GM21381 (cell line): ENCODE measurements around the gene RBP3.

ENCODE experiments used
- ATAC-seq: cut with Tn5 transposase; IDR thresholded peaks from one replicate; pipeline ENCODE4 v1.9.1; 2021; ENCODE audit warnings: mild to moderate bottlenecking, moderate library complexity; ENCODE audit not compliant: unreplicated experiment

RBP3 gene

DNA sequence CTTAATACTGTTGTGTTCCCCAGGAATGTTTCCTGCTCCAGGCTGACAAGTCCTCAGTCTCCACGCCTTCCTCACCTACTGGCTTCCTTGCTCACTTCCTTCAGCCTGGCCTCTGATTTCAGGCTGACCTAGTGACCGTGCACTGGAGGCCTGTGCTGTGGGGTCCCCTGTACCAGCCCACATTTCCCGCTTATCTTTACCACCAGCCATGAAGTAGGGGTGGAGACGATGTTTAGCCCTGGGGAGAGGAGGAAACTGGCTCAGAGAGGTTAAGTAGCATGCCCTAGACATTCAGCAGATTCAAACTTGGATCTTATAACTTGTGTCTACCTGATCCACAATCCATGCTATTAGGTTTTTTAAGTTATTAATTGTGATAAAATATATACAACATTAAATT is 40.7 kb downstream of the RBP3 start:
- no peak for ATAC-seq

DNA sequence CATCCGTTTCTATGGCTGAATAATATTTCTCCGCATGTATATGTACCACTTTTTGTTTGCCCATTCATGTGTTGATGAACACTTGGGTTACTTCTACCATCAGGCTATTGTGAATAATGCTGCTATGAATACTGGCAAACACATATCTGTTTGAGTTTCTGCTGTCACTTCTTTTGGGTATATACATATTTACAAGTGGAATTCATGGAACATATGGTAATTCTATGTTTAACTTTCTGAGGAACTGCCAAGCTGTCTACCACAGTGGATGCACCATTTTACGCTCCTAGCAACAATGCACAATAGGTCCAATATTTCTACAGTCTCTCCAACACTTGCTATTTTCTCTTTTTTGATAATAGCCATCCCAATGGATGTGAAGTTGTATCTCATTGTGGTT is 41.5 kb downstream of the RBP3 start:
- ATAC-seq: no peak

DNA sequence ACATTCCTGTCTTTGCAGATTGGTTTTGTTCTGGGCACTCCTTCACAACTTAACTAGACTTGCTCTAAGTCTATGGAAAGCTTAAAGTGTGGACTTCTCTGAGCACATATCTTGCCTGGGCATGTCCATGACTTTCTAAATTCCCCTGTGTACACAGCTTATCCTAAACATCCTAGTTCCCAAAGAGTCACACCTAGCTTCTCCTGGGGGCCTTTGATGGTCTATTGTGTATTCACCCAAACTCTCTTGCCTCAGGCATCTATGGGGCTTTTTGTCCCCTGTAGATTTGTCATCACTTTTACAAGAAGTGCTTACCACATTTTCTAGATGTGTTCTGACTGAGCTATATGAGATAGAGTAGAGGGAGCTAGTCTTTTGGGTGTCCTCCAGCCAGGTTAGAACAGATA is 48.2 kb downstream of the RBP3 start:
- ATAC-seq: no peak

DNA sequence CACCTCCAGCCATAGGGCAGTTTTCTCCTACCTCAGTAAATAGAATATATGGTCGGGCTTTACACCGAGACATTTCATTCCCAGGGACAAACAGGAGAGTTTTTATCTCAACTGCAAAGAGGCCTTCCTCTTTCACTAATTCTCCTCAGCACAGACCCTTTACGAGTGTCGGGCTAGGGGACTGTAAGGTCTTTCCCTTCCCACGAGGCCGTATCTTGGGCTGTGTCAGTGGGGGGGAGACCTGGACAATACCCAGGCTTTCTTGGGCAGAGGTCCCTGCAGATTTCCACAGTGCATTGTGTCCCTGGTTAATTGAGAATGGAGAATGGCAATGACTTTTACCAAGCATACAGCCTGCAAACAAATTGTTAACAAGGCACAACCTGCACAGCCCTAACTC is 49.1 kb downstream of the RBP3 start:
- no peak for ATAC-seq

DNA sequence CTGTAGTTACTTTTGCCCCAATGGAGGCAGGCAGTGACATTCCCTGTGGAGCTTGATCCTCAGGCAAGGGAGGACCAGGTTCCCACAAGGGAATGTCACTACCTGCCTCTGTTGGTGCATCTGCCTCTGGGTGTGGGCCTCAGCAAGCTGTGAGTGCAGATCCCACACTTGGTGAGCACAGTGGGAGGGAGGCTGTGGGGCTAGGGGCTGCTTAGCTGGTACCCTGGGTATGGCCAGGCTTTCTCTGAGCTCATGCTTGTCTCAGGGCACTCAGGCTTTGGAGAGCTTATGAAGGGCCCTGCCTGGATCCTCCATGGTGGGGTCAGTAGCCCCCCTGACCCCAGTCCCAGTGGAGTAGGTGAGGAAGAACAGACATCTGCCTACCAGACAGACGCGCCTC is 52.1 kb downstream of the RBP3 start:
- no peak for ATAC-seq

DNA sequence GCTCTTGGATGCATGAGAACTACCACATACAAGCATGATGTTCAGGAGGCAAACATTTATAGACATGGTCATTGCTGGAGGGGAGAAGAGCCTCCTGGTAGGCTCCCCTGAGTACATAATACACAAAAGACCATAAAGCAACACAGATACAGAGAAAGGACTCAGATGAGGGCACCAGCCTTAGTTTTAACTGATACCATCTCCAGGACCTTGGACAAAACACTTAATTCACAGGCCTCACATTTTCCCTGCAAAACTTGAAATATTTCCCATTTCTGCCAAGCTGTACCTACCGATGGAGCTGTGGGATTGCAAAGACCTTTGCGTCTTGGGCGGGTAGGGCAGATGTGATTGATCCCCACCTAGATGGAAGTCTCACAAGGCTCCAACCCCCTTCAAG is 52.6 kb downstream of the RBP3 start:
- ATAC-seq: no peak

DNA sequence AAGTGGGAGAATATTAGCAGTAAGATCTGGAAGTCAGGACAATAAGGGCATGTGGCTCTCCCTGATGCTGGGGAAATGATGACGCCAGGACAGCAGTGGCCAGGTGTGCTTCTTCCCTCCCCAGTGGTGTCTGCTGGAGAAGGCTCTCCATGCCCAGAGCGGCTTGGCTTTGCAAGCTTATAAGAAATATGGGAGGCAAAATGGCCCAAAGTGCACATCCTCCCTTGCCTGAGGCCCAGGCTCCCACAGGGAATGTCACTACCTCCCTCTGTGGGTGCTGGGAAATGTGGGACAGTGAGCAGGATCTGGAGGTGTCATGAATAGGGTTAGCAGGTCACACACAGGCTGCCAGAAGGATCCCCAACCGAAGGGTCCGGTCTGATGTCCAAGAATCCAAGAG is 53.0 kb downstream of the RBP3 start:
- no peak for ATAC-seq

DNA sequence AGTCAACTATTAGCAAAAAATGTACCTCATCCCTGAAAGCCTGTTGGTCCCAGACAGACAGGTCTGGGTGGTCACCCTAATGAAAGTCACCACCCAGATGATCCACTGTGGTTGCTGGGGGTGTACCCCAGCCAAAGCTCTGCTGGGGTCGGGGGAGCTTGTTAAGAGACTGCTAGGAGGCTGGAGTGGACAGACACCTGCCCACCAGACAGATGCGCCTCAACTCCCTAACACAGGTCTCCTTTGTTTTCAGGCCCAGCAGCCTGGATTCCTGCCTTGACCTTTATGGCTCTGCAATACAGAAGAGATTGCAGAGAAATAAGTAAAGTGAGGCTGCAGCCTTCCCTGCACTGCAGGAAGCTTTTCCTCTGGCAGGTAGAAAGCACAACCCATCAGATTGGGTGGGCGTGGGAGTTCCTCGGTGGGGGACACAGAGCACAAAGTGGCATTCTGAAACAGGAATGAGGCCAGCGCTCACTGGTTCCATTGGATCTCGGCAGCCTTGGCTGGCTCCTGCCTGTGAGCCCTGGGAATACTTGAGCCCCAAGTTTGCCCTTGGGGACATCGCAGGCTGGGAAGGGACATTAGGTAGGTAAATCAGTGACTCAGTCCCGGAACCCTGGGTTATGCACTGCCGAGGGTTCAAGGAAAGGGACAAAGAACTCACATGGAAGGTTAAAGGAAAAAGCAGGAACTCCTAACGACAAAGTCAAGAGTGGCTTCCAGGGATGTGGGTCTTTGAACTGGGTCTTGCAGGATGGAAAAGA is 53.9 kb downstream of the RBP3 start:
- ATAC-seq: no peak

DNA sequence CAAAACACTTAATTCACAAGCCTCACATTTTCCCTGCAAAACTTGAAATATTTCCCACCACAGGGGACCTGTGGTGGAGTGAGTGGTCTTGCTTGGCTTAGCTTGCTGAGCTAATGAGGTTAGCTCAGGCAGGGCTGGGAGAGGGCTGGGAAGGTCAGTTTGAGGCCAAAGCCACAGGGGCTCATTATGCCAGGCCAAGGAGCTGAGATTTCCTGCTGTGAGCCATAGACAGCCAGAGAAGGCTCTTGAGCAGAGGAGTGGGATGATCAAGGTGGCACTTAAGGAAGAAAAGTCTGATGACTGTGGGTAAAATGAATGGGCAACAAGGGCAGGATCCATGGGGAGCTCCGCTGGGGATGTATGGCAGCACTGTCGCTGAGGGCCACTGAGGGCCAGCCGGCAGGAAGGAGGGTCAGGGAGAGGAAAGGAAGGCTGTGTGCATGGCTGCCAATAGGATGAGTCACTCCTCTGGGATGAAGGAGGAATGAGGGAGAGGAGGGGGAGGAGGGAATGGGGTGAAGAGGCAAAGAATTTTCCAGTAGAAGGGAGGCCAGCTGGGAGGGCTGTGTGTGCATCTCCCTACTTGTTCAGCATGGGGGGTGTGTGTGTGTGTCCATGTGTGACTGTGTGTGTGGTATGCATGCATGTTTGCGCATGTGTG is 54.6 kb downstream of the RBP3 start:
- no peak for ATAC-seq

DNA sequence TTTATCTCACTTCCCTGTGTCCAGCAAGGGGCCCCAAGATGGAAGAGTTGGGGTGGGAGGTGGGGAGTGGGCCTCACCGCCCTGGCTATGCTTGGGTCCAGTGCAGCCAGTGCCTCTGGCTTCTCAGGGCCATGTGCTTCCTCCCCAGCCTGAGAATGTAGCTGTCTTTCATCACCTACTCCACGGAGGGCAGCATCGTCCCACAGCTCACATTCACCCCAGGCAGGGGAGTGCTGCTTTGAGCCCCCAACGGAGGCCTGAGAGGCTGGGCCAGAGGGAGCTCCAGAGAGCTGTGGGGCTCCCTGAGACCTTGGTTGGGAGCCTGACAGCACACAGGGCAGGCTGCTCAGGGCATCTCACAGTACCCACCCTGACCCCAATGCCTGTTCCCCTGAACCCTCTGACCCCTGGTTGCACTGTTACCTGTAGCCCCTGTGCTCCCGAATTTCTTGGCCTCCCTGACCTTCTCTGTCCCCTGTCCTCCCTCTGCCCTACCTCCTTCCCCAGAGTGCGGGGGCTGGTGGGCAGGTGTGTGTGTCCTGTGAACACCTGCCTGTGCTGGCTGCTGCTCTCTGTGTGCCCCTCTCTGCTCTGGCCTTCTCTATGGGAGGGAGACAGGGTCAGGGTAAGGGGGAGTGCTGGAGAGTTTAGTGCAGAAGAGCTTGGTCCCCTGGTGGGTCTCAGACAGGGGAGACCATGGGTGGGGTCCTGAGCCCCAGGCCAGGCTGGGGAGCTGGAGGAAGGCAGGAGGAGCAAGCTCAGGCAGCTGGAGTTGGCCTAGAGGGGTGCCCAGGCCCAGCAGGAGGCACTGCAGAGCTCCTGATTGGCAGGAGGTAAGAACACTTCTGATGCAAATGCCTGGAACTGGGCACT is 55.5 kb downstream of the RBP3 start:
- no peak for ATAC-seq

DNA sequence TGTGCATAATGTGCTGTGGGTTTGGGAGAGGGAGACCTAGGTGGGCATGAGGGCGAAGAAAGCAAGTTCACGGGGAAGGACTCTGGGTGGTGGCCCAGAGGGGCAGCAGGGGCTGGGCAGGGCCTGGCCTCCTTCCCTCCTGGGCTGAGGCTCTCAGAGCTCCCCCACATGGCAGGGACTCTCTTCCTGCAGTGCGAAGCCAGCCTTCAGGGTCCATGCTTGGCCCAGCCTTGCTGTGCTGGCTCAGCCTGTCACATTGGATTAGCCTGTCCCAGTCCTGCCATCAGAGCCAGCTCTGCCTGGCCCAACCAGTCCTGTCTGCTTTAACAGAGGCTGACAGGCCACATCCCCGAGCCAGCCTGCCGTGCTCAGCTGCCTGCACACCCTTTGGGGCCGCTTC is 56.3 kb downstream of the RBP3 start:
- no peak for ATAC-seq

DNA sequence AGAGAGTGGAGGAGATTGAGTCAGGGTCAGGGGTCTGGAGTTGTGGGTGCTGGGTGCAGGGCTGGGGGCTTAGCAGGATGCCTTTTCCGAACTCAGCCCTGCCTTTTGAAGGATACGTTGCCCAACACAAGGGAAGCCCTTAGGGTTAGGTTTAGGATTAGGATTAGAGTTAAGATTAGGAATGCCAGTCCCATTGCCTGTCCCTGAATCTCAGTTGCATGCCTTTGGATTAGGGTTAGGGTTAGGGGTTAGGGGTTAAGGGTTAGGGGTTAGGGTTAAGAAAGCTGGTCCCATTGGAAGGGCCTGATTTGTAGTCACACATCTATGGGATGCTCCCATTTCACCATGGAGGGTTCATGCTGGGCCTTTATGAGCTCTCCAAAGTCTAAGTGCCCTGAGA is 56.8 kb downstream of the RBP3 start:
- ATAC-seq: no peak

DNA sequence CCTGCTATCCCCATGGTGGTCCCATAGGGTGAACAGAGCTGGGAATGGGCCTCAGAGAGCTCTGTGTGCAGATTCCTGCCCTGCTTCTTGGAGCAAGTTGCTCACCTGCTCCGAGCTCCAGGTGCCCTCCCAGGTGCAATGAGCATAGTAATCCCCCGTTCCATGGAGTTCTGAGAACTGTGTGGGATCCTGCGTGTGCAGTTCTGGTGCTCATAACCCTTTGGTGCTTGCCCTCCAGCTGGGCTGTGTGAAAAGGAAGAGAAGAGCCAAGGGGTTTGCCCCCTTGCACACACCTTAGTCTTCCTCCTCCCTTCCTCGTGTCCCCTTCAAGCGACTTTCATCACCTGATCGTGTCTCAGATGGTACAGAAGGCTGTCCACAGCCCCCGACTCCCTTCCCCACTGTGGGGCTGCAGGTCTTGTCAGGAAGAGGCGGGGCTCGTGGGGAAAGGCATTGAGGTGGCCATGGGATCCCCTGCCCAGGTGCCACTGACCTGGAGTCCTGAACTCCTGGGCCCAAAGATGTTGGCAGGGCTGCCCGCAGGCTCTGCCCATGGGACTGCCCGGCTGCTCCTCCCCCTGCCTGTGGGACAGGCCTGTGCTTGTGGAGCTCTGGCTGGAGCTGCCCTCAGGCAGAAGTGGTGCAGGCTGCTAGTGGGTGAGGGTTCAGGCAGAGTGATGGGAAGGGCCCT is 57.8 kb downstream of the RBP3 start:
- no peak for ATAC-seq

DNA sequence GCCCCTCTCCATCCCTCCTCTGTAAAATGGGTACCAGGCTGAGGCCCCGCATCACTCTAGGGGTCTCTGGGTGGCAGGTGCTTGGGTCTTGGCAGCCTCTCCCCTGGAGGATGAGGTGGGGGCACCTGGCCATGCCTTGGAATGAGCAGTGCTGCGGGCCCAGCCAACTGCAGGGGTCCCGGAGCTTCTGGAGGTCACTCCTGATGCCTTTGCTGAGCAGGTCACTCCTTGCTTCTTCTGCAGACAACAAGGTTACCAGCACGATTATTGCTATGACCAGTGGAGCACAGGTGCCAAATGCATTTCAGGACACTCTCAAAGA is 58.3 kb downstream of the RBP3 start:
- ATAC-seq: no peak

DNA sequence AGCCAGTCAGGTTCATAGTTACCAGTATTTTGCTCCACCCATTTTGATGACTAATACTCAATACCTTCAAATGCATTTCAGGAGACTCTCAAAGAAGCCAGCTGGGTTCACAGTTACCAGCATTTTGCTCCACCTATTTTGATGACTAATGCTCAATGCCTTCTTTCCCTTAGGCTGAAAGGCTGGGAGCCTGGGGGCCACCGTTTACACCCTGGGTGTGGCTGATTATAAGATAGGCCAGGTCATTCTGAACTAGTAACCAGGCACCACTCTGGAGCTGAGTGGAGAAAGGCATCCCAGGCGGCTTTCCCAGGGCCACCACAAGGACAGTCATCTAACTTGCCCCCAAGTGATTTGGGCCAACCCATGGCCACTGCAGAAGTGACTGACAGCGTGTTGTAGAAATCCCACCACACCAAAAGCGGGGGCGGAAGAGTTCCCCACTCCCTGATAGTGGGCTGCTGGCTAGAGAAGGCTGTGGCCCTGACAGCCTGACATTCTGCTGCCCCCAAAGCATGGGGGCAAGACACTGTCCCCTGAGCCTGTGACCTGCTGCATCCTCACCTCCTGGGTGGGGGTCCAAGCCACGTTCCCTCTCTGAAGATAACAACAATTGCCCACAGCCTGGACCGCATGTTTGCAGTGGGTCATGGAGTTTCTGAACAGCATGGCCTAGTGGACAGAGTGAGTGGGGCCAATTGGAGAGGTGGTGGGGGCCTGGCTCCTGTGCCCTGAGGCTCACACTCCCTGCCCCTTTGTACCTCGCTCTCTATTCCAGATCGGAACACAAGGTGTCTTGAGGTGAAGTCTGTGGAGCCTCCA is 58.9 kb downstream of the RBP3 start:
- ATAC-seq: no peak
